ENCODE data around the gene PRMT2.

DNA sequence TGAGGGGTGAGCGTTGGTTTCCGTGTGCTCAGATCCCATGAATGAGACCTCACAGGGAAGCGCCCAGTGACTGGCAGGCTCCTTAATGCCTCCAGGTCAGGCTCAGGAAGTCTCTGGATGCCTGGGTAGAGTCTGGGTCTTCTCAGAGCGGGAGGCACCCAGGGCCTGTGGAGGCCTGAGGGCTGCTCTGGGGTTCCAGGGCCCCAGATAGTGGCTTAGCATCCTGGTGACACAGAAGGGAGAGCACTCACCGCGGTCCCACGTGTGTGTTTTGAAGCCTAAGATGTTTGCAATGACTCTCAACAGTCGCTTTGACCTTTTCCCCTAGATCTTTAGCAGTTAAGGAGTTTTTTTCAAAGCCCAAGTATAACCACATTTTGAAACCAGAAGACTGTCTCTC is 25.0 kb downstream of the PRMT2 start:
- TF ChIP-seq CTCF (IDR thresholded peaks at IDR 0.05) (no peak), POLR2A (IDR thresholded peaks at IDR 0.05) (no peak), POLR2AphosphoS5 (IDR thresholded peaks at IDR 0.05) (no peak), EP300 (IDR thresholded peaks at IDR 0.05) (no peak)
